ENCODE measurements around the gene TMEM198. TPM values are rescaled to one million over a fixed set of nuclear protein-coding genes. Genes with fewer than 3 reads are reported as not detected.

Gene TMEM198
- total RNA-seq, 2 donors from 2014 or later, result 1.8 to 4.3 TPM

DNA sequence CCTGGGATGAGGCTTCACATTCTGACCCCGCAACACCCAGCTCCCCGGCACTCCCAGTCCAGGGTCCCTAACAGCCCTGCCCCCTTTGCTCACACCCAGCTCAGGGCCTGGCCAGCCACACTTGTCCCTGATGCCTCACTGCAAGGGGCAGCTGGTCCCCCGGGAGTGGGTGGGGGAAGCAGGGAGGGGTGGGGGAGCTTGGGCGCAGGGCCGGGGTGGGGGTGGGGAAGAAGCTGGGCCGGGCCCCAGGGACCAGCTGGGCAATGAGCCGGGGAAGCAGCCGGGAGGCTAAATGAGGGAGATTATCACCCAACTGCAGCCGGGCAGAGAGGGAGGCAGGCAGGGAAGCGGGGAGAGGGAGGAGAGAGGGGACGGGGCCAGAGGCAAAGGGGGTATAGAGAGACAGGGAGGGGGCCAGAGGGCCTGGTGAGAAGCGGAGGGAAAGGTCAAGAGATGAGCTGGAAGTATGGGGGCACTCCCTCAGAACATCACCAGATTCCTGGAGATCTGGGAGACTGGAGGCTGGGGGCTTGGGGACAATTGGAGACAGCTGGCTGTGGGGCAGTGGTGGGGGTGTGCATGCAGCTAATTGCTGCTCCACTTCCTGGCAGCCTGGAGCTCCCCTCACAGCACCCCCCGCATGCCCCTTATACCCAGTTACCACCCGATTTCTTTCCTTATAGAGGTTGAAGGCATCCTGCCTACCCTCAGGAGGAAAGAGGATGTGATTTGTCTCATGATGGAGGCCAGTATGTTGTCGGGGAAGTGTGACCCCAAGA lies 32.1 kb upstream of the TMEM198 start:
- Histone ChIP-seq H3K27me3 (no peaks in the 10 kb centered on the region), H3K4me3 (no peak overlapping the region), H3K27ac (no peak overlapping the region), H3K9me3 (no peaks in the 10 kb centered on the region), H3K4me1 (peaks cover 0 to 79% of the 10 kb centered on the region in 2 donors), H3K36me3 (peaks cover under 1% of the 10 kb centered on the region)
- TF ChIP-seq, protein P1, sequence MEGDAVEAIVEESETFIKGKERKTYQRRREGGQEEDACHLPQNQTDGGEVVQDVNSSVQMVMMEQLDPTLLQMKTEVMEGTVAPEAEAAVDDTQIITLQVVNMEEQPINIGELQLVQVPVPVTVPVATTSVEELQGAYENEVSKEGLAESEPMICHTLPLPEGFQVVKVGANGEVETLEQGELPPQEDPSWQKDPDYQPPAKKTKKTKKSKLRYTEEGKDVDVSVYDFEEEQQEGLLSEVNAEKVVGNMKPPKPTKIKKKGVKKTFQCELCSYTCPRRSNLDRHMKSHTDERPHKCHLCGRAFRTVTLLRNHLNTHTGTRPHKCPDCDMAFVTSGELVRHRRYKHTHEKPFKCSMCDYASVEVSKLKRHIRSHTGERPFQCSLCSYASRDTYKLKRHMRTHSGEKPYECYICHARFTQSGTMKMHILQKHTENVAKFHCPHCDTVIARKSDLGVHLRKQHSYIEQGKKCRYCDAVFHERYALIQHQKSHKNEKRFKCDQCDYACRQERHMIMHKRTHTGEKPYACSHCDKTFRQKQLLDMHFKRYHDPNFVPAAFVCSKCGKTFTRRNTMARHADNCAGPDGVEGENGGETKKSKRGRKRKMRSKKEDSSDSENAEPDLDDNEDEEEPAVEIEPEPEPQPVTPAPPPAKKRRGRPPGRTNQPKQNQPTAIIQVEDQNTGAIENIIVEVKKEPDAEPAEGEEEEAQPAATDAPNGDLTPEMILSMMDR (IDR thresholded peaks at IDR 0.05), result no peak
- no peak for DNase-seq (ENCODE audit: low spot score)

DNA sequence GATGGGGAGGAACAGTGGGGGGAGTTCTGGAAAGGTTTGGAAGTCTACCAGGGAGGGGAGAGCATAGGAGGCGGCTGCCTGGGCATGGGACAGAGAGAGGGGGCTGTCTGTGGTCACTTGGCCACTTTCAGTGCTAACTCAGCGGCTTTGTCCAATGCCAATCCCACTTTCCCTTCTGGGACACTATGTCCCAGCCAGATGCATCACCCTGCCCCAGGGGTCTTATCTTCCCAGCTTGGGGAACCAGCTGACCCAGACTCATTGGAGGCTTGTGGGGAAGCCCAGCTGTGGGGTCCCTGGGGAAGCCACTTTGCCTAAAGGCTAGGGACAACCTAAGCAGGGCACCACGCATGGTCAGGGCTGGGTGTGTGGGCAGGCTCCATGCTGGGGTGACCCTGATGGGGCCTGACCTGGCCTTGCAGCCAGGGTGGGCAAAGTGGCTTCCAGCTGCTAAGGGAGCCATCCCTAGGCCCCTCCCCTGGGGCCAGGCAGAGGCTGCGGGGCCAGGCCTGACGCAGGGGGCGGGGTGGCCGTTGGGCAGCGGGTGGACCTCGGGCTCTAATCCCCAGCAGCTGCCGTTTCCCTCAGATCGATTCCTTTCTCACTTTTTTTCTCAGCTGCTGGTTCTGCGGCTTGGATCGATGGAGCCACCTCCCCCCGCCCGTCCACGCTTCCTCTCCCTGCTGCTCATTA lies 31.2 kb upstream of the TMEM198 start:
- Histone ChIP-seq H3K27ac (no peak overlapping the region), H3K27me3 (no peaks in the 10 kb centered on the region), H3K4me1 (peaks cover 0 to 72% of the 10 kb centered on the region in 2 donors), H3K9me3 (no peaks in the 10 kb centered on the region), H3K36me3 (no peaks in the 10 kb centered on the region), H3K4me3 (no peak overlapping the region)
- DNase-seq (ENCODE audit: low spot score), result no peak
- TF ChIP-seq, protein P1 (IDR thresholded peaks at IDR 0.05), result no peak

DNA sequence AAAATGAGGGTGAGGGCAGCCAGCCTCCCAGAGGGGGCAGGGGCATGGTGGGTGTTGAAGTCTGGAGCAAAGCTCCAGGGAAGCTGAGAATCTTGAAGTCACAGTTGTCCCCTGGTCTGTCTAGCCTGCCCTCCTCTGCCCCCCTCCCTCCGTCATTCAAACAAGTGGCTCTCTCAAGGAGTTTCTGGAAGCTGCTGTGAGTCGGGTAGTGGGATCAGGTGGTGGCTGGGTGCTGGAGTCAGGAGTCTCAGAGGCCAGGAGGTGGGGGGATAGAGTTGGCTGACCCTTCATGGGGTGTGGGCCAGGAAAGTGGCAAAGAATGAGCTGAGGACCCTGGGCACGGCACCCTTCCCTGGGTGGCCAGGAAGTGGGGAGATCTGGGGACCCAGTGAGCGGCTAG lies 30.0 kb upstream of the TMEM198 start:
- Histone ChIP-seq H3K9me3 (no peaks in the 10 kb centered on the region), H3K4me1 (peaks cover 0 to 61% of the 10 kb centered on the region in 2 donors), H3K4me3 (no peak overlapping the region), H3K36me3 (no peaks in the 10 kb centered on the region), H3K27me3 (no peaks in the 10 kb centered on the region), H3K27ac (peak overlapping the region in 1 of 2 donors; percentile 26)
- TF ChIP-seq, protein P1 (IDR thresholded peaks at IDR 0.05), result no peak
- no peak for DNase-seq (ENCODE audit: low spot score)

DNA sequence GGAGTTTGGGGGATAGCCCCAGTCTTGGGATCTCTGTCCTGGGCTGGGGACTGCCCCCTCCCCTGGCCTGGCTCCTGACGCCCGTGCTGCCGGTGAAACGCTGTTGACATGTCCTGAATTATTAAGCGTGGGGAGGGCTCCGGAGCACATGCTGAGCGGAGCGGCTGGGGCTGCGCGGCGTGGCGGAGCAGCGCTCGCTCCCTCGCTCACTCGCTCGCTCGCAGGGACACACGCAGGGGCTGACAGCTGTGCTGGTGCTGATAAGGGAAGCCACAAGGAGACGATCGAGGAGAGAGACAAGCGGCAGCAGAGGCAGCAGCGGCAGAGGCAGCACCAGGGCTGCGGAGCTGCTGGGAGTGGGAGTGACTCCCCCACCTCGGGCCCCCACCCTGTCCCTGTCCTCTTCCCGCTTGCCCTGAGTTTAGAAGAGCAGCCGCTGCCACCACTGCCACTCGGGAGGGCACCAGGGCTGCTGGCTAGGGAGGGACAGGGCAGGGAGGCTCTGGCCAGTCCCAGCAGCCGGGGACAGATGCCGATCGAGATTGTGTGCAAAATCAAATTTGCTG lies 29.5 kb upstream of the TMEM198 start, which contains the start of gene ASIC4:
ASIC4 (plus strand) TSS at position 287 of the 566 bp plus-strand sequence; CDS start at position 530, 243 bp downstream.
- Histone ChIP-seq H3K27ac (peak within 1 kb of the TSS; percentile 9 to 28), H3K27me3 (no peaks in the 10 kb centered on the region), H3K9me3 (no peaks in the 10 kb centered on the region), H3K36me3 (no peaks in the 10 kb centered on the region), H3K4me3 (peak within 1 kb of the TSS in 1 of 2 donors; percentile 10), H3K4me1 (peaks cover 0 to 56% of the 10 kb centered on the region in 2 donors)
- TF ChIP-seq, protein P1 (IDR thresholded peaks at IDR 0.05), result no peak
- no peak for DNase-seq (ENCODE audit: low spot score)

DNA sequence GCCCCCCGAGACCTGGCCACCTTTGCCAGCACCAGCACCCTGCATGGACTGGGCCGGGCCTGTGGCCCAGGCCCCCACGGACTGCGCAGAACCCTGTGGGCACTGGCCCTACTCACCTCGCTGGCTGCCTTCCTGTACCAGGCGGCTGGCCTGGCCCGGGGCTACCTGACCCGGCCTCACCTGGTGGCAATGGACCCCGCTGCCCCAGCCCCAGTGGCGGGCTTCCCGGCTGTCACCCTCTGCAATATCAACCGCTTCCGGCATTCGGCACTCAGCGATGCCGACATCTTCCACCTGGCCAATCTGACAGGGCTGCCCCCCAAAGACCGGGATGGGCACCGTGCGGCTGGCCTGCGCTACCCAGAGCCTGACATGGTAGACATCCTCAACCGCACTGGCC lies 29.0 kb upstream of the TMEM198 start:
- Histone ChIP-seq H3K4me1 (peaks cover 0 to 55% of the 10 kb centered on the region in 2 donors), H3K9me3 (no peaks in the 10 kb centered on the region), H3K36me3 (no peaks in the 10 kb centered on the region), H3K27me3 (no peaks in the 10 kb centered on the region), H3K4me3 (no peak overlapping the region), H3K27ac (peak overlapping the region in 1 of 2 donors; percentile 28)
- TF ChIP-seq, protein P1 (IDR thresholded peaks at IDR 0.05), result no peak
- DNase-seq (ENCODE audit: low spot score), result no peak
